Cardiac septum (tissue), 1 donor: ENCODE data around the gene PDE10A. TPM values are rescaled to one million over a fixed set of nuclear protein-coding genes. Genes with fewer than 3 reads are reported as not detected.
"Not testable (repeated sequence)": the region's sequence is repeated elsewhere in the genome, so short reads cannot be mapped to it uniquely, and the experiment has no call there.

Source experiments
- DNase-seq: peaks from one replicate; pipeline ENCODE4 v3.0.0-alpha.2; 2020; ENCODE audit warnings: low spot score
- intact Hi-C: fragments of 100-400 bp; cut with DNase I; formaldehyde crosslinking; loops from one replicate; pipeline ENCODE4 v1.14.0; 2022
- total RNA-seq: library from RNA; stranded (reverse); fragmentation: NEBNext Ultra II Directional; extraction: Animal tissue kit (Norgen Biotek cat#: 25700); gene quantifications from one replicate; pipeline ENCODE4 v1.2.1, GENCODE V29; 2021
- donor health status: DM: no; HTN: no; CAD: no.

Gene PDE10A
- total RNA-seq, 1 donor from 2014 or later, result 25.1 TPM

- intact Hi-C loops, result no loop called here
These were observed 148.4 kb downstream of the PDE10A start for GRCh38 chr6:165514621-165515020.

GRCh38 chr6:165511807-165512206, 151.2 kb downstream of the PDE10A start:
- intact Hi-C loops, result no loop called here
- DNase-seq, result no peak

More at GRCh38 chr6:165514621-165515020, 148.4 kb downstream of the PDE10A start:
- DNase-seq, result no peak

DNA sequence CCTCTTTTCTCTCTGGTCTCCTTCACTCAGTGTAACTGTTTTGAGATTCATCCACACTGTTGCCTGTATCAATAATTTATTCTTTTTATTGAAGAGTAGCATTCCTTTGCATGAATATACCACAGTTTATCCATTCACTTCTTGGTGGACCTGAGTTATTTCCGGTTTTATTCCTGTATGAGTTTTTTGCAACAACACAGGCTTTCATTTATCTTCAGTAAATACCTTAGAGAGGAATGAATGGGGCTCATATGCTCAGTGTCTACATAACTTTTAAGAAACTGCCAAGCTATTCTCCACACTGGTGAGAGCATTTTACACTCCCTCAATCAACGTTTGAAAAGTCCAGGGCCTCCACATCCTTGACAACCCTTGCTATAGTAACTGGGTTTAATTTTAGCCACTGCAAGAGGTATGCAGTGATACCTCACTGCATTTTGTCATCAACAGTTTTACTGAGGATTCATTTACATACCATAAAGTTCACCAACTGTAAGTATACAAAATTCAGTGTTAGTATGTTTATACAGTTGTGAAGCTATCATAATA, 154.6 kb downstream of the PDE10A start:
- intact Hi-C loops, result no loop called here
- no peak for DNase-seq

- intact Hi-C loops, result no loop called here
- no peak for DNase-seq
These were observed 156.4 kb downstream of the PDE10A start for GRCh38 chr6:165506657-165507056.

DNA sequence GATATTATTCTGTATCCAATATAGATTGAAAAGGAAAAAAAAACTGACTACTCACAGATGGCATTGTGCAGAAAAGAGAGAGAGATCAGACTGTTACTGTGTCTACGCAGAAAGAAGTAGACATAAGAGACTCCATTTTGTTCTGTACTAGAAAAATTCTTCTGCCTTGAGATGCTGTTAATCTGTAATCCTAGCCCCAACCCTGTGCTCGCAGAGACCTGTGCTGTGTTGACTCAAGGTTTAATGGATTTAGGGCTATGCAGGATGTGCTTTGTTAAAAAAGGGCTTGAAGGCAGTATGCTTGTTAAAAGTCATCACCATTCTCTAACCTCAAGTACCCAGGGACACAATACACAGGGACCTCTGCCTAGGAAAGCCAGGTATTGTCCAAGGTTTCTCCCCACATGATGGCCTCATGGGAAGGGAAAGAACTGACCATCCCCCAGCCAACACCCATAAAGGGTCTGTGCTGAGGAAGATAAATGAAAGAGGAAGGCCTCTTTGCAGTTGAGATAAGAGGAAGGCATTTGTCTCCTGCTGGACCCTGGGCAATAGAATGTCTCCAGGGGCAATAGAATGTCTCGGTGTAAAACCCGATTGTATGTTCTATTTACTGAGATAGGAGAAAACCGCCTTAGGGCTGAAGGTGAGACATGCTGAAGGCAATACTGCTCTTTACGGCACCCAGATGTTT, 162.7 kb downstream of the PDE10A start:
- intact Hi-C loops, DNase-seq: not testable (repeated sequence)

DNA sequence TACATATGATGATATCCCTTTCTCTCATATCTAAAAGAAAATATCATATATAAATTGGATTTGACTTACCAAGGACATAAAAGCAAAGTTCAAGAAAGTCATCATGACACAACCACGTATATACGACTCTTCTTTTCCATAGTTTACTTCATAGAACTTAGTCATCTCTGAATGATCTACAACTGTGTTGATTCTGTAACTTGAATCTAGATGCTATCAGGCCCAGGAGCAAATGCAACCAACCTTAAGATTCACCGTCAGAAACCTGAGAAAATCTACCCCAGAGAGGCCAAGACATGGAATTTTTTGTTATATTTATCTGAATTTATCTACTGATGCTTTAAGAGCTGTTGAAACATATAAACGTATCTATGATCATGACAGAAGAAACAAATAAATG, 165.6 kb downstream of the PDE10A start:
- no peak for DNase-seq
- intact Hi-C loops, result no loop called here

DNA sequence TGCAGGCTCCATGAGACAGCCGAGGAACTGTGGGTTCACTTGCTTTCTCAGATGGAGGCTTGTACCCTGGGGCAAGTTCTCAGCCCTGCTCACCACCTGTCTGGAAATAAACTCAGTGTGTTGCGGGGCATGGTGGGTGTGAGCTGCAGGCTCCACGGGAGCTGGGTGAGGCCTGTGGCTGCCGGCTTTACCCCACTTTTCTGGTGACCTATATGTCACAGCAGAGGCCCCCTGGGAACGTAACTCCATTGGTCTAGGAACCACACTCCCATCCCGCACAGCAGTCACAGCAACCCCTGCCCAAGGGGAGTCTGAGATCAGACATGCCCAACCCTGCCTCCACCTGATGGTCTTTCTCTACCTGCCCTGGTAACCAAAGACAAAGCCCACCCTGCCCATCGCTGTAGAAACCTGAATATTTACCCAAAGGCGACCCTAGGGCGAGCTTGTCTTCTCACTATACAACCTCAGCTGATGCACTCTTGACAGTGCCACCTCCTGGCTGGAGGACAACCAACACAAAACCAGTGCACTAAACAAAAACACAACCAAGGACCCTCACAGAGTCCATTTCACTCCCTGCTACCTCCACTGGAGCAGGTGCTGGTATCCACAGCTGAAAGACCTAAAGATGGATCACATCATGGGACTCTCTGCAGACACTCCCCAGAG, 174.3 kb downstream of the PDE10A start:
- no peak for DNase-seq

GRCh38 chr6:165487950-165488349, 175.1 kb downstream of the PDE10A start:
- no peak for DNase-seq
- intact Hi-C loops, result no loop called here

More for the DNA sequence above, 174.3 kb downstream of the PDE10A start:
- intact Hi-C loops, result no loop called here

- DNase-seq, result no peak
- intact Hi-C loops, result no loop called here
These were observed 175.7 kb downstream of the PDE10A start for GRCh38 chr6:165487347-165487746.

DNA sequence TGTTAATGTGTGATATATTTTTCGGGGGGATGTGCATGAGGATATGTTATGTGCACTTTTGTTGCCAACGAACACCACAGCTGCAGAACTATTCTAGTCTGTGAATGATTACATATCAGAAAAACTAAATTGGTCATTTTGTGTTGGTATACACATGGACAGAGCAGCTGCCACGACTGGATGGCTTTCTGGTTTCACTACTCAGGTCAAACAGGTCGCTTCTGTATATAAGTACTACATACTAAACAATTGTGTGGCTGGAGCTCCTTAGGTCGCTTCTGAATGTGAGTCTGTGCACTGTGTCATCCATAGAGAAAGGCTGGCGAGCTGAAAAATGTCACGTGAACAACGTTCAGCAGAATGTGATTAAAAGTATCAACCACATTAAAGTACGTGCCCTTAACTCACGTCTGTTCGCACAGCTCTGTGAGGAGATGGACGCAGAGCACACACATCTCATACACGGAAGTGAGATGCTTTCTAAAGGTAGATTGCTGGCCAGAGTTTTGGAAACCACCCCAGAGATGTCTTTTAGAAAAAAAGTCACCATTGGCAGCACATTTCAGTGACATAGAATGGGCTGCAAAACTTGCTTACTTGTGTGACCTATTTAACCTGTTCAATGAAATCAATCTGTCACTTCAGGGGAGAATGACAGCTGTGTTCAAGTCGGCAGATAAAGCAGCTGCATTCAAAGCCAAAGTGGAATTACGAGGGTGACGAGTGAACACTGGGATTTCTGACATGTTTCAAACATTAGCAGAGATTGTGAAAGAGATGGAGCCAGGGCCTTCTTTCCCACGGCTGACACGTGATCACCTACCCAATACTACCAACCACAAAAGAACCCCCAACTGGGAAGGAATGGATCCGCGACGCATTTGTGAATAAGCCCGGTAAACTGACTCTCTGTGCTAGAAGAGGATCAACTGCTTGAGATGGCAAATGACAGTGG, 176.6 kb downstream of the PDE10A start:
- DNase-seq, result no peak
- intact Hi-C loops, result no loop called here

- intact Hi-C loops, result no loop called here
- DNase-seq, result no peak
These were observed 178.7 kb downstream of the PDE10A start for GRCh38 chr6:165484178-165484889.

- intact Hi-C loops, result no loop called here
- no peak for DNase-seq
These were observed 181.1 kb downstream of the PDE10A start for GRCh38 chr6:165481921-165482320.

GRCh38 chr6:165480916-165481315, 182.1 kb downstream of the PDE10A start:
- intact Hi-C loops, result no loop called here
- DNase-seq, result no peak

- no peak for DNase-seq
- intact Hi-C loops, result no loop called here
These were observed 184.5 kb downstream of the PDE10A start for GRCh38 chr6:165478581-165478980.

GRCh38 chr6:165469483-165469882, 193.6 kb downstream of the PDE10A start:
- DNase-seq, result no peak
- intact Hi-C loops, result no loop called here

DNA sequence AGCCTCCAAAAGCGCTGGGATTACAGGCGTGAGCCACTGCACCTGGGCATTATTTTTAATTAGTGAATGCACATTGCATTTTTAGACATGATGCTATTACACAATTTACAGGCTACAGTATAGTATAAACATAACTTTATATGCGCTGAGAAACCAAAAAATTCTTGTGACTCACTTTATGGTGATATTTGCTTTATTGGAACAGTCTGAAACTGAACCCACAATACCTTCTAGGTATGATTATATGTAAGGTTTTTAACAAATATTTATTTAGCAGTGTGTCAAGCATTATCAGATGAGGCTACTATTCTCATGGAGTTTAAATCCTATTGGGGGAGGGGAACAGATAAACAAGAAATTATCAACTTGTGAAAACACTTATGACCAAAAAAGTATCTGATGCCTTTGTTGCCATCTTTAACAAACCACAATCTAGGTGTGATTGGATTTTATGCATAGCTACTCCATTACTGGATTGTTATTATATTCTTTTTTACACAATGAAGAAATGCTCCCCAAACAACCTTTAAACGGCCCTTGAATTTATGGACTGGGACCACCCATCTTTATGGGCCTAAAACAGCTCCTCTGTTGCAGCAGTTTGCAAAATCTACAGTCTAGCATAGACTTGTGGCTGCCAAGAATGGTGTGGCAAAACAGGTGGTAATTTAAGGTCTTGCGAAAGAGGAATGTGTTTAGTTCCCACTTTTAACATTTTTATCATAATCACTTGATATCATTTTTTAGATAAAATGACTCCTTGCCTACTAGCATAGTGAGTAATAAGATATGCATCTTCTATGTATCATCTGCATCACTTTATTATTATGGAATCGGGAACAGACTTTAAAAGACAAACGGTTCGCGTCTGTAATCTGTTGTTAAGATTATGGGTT, 194.5 kb downstream of the PDE10A start:
- intact Hi-C loops, result no loop called here
- DNase-seq, result no peak

- intact Hi-C loops, DNase-seq: not testable (repeated sequence)
These were observed 199.5 kb downstream of the PDE10A start for GRCh38 chr6:165463499-165463898.

DNA sequence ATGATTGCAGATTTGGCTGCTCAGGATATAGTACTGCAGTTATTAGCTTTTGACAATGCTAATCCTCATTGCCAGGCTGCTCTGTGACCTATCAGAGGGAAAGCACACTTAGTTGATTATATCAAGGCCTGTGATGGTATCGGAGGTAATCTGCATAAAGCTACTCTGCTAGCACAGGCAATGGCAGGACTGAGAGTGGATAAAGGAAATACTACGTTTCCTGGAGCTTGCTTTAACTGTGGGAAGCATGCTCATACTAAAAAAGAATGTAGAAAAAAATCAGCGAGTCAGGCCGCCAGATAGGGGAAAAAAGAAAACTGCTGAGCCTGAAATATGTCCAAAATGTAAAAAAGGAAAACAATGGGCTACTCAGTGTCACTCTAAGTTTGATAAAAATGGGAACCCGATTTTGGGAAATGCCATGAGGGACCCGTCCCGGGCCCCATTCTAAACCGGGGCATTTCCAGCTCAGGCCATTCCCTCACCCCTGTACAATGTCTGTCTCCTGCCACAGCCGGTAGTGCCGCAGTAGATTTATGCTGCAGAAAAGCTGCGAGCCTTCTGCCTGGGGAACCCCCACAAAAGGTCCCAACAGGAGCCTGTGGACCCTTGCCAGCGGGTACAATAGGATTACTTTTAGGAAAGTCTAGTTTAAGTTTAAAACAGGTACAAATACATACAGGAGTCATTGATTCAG, 203.3 kb downstream of the PDE10A start:
- intact Hi-C loops, DNase-seq: not testable (repeated sequence)
